Neutrophil (primary cell): ENCODE results near the gene UROS.

Experiments
- H3K27ac ChIP-seq: fragments of 200-600 bp; sonication (generic); 2 replicates; pipeline ENCODE4 v1.5.1; 2016; ENCODE audit warnings: mild to moderate bottlenecking, moderate library complexity
- H3K27me3 ChIP-seq: fragments of 200-600 bp; sonication (generic); 2 replicates; pipeline ENCODE4 v1.6.0; 2016; ENCODE audit warnings: mild to moderate bottlenecking
- H3K36me3 ChIP-seq: fragments of 200-600 bp; sonication (generic); 2 replicates; pipeline ENCODE4 v1.5.1; 2017
- H3K4me1 ChIP-seq, 2 experiments: fragments of 200-600 bp in 1 of 2; sonication (generic) in 1 of 2; 1 replicate in 1 of 2; 2 replicates in 1 of 2; pipeline versions ENCODE4 v1.5.1 to v1.6.1; 2013 to 2016; ENCODE audit warnings: low read depth in 1 of 2, low read length in 1 of 2, mild to moderate bottlenecking in 1 of 2, moderate library complexity in 1 of 2; ENCODE audit not compliant: control insufficient read depth in 1 of 2, insufficient read depth in 1 of 2
- H3K4me3 ChIP-seq, 2 experiments: fragments of 200-600 bp in 1 of 2; sonication (generic) in 1 of 2; 1 replicate in 1 of 2; 2 replicates in 1 of 2; pipeline ENCODE4 v1.5.1; 2013 to 2016; ENCODE audit warnings: low read depth in 1 of 2, low read length in 1 of 2, mild to moderate bottlenecking in 1 of 2, moderate library complexity in 1 of 2
- H3K9me3 ChIP-seq: fragments of 200-600 bp; sonication (generic); 2 replicates; pipeline ENCODE4 v1.5.1; 2016
- TF ChIP-seq, protein P1 (sequence below): fragments of 200-600 bp; sonication (generic); IDR thresholded peaks from 2 replicates; pipeline ENCODE4 v1.5.1; 2016; ENCODE audit warnings: antibody characterized with exemption

UROS gene

DNA sequence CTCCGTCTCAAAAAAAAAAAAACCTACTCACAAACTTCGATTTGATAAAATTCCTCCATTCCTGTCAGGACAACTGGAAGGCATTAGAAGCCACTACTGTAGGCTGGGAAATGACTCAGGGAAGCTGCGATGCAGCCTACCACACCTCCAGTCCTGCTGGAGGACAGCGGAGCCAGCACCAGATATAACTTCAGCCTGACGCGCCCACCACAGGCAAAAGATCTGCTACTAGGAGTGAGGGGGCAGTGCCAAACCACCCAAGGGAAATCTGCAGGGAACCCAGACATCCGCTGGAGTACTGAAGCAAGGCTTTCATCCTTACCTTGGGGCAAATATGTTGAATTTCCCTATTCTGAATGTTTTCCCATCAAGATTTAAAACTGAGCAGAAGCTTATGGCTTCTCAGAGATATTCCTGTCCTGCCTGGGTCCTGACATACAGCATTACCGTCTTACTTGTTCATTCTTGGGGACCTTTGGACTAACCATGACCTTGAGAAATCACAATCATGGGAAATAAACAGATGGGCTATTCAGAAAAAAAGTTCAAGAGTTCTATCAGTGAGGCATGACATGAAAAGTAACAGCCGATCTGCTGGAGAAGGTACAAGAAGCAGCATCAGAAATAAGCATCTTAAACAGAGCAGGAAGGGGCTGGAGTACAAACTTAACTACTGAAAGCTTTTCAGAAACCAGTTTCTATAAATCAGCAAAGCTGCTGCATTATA lies 20.7 kb upstream of the UROS start:
- Histone ChIP-seq H3K4me1 (no peaks in the 10 kb centered on the region), H3K9me3 (no peaks in the 10 kb centered on the region), H3K36me3 (peaks cover 44% of the 10 kb centered on the region), H3K27me3 (no peaks in the 10 kb centered on the region), H3K4me3 (no peak overlapping the region), H3K27ac (no peak overlapping the region)
- TF ChIP-seq, protein P1, sequence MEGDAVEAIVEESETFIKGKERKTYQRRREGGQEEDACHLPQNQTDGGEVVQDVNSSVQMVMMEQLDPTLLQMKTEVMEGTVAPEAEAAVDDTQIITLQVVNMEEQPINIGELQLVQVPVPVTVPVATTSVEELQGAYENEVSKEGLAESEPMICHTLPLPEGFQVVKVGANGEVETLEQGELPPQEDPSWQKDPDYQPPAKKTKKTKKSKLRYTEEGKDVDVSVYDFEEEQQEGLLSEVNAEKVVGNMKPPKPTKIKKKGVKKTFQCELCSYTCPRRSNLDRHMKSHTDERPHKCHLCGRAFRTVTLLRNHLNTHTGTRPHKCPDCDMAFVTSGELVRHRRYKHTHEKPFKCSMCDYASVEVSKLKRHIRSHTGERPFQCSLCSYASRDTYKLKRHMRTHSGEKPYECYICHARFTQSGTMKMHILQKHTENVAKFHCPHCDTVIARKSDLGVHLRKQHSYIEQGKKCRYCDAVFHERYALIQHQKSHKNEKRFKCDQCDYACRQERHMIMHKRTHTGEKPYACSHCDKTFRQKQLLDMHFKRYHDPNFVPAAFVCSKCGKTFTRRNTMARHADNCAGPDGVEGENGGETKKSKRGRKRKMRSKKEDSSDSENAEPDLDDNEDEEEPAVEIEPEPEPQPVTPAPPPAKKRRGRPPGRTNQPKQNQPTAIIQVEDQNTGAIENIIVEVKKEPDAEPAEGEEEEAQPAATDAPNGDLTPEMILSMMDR, result no peak

GRCh38 chr10:125840955-125841354 lies 17.9 kb upstream of the UROS start:
- Histone ChIP-seq H3K36me3 (peaks cover 71% of the 10 kb centered on the region), H3K27ac (no peak overlapping the region)
- TF ChIP-seq, protein P1, result no peak

GRCh38 chr10:125840406-125840805 lies 17.3 kb upstream of the UROS start:
- no peaks in the 10 kb centered on the region for H3K9me3 ChIP-seq
- no peak overlapping the region for H3K4me3 ChIP-seq
- no peaks in the 10 kb centered on the region for H3K4me1 ChIP-seq
- peaks cover 71% of the 10 kb centered on the region for H3K36me3 ChIP-seq
- TF ChIP-seq, protein P1, result no peak
- no peaks in the 10 kb centered on the region for H3K27me3 ChIP-seq
- no peak overlapping the region for H3K27ac ChIP-seq

More at GRCh38 chr10:125840955-125841354, 17.9 kb upstream of the UROS start:
- Histone ChIP-seq H3K9me3 (no peaks in the 10 kb centered on the region), H3K4me3 (no peak overlapping the region), H3K27me3 (no peaks in the 10 kb centered on the region), H3K4me1 (no peaks in the 10 kb centered on the region)

DNA sequence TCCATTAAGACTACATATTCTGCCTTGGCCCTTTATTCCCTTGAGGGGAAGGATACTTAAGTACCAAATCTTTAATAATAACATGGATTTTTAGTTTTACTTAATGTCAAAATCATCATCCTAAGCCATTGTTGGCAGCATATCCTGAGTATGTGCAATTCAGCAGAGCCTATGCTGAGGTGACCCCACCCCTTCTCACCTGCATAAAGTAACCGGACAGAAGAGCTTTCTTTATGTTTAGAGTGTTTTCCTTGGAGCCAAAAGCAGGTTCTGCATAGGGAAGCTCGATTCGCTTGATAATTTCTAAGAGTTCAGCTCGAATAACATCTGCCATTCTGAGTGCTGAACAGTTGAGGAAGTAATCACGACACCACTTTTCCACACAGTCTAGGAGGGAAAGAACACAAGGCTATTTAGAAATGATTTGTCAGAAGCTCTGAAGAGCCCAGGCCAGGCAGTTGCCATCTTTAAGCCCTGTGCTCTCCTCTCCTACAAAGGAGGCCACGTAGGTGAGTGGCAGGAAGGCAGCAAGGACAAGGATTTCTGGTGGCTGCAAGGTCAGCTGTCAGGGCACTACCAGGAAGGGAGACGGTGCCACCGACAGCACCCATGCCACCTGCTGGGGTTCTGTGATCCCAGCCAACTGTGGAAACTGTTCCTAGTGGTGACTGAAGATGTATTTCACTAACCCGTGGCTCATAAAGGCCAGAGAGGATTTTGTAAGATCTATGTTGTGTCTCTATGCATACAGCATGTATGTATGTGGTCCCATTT lies 15.9 kb upstream of the UROS start:
- Histone ChIP-seq H3K36me3 (peaks cover 79% of the 10 kb centered on the region), H3K4me3 (no peak overlapping the region)
- TF ChIP-seq, protein P1, result no peak

DNA sequence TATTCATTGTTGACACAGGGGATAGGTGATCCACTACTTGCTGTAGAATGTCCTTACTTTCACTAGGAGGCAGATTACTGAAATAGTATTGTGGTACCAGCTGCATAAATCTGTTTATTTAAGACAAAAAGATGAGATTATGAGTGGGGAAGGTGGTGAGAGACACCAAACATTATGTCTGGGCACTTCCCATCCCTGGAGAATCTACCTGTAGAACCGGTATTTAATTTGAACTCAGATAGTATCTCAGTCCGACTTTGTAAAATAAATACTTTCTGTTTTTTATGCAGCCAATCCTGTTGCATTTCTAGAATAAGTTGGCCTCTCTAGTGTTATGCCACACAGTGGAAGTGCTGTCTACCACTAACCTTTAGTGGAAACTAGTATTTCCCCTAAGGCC lies 13.7 kb upstream of the UROS start:
- TF ChIP-seq, protein P1, result no peak
- peaks cover 82% of the 10 kb centered on the region for H3K36me3 ChIP-seq
- H3K9me3 ChIP-seq, result no peaks in the 10 kb centered on the region
- no peak overlapping the region for H3K27ac ChIP-seq
- no peak overlapping the region for H3K4me3 ChIP-seq
- H3K4me1 ChIP-seq, result no peaks in the 10 kb centered on the region
- H3K27me3 ChIP-seq, result no peaks in the 10 kb centered on the region

More for the DNA sequence above, 15.9 kb upstream of the UROS start:
- H3K9me3 ChIP-seq, result no peaks in the 10 kb centered on the region
- no peaks in the 10 kb centered on the region for H3K4me1 ChIP-seq
- no peaks in the 10 kb centered on the region for H3K27me3 ChIP-seq
- H3K27ac ChIP-seq, result no peak overlapping the region
